ENCODE data around the gene PTX4.

The PTX4 gene

GRCh38 chr16:1528921-1529537 is 40.3 kb upstream of the PTX4 start:
- H3K4me2 ChIP-seq (ENCODE audit: low read depth, low read length, poor library complexity, severe bottlenecking), result no peak overlapping the region
- no peaks in the 10 kb centered on the region for H3F3A ChIP-seq (ENCODE audit: insufficient read depth)
- TF ChIP-seq EZH2phosphoT487 (conservative IDR thresholded peaks at IDR 0.05; ENCODE audit: low read length), result no peak
- TF ChIP-seq CTCF (IDR thresholded peaks at IDR 0.05; ENCODE audit: insufficient read depth, low read length, poor library complexity, severe bottlenecking), result no peak
- H3K9me3 ChIP-seq (ENCODE audit: insufficient read depth, low read length), result no peaks in the 10 kb centered on the region
- no peak overlapping the region for H3K27ac ChIP-seq (ENCODE audit: low read depth, low read length)
- no peak overlapping the region for H3K4me3 ChIP-seq (ENCODE audit: insufficient read depth, low read length, poor library complexity, severe bottlenecking)
- no peak overlapping the region for H3K9ac ChIP-seq (ENCODE audit: low read length)
- no peak overlapping the region for H2AFZ ChIP-seq (ENCODE audit: low read depth, low read length, severe bottlenecking)
- H3K79me2 ChIP-seq (ENCODE audit: insufficient read depth, low read length), result no peaks in the 10 kb centered on the region
- H4K20me1 ChIP-seq (ENCODE audit: low read depth, low read length), result no peaks in the 10 kb centered on the region
- no peaks in the 10 kb centered on the region for H3K27me3 ChIP-seq (ENCODE audit: low read length)
- H3K36me3 ChIP-seq (ENCODE audit: low read length), result no peaks in the 10 kb centered on the region
- no peaks in the 10 kb centered on the region for H3K9me2 ChIP-seq (replicated peaks; ENCODE audit: insufficient read depth, low read length)

- H2AFZ ChIP-seq (ENCODE audit: low read depth, low read length, severe bottlenecking), result no peak overlapping the region
- H3K9me3 ChIP-seq (ENCODE audit: insufficient read depth, low read length), result no peaks in the 10 kb centered on the region
- no peak overlapping the region for H3K4me3 ChIP-seq (ENCODE audit: insufficient read depth, low read length, poor library complexity, severe bottlenecking)
- no peaks in the 10 kb centered on the region for H3K9me2 ChIP-seq (replicated peaks; ENCODE audit: insufficient read depth, low read length)
- H3K79me2 ChIP-seq (ENCODE audit: insufficient read depth, low read length), result no peaks in the 10 kb centered on the region
- no peaks in the 10 kb centered on the region for H3F3A ChIP-seq (ENCODE audit: insufficient read depth)
- H3K4me2 ChIP-seq (ENCODE audit: low read depth, low read length, poor library complexity, severe bottlenecking), result no peak overlapping the region
- TF ChIP-seq CTCF (IDR thresholded peaks at IDR 0.05; ENCODE audit: insufficient read depth, low read length, poor library complexity, severe bottlenecking), result no peak
- H4K20me1 ChIP-seq (ENCODE audit: low read depth, low read length), result no peaks in the 10 kb centered on the region
- no peak overlapping the region for H3K9ac ChIP-seq (ENCODE audit: low read length)
- H3K27me3 ChIP-seq (ENCODE audit: low read length), result no peaks in the 10 kb centered on the region
- H3K36me3 ChIP-seq (ENCODE audit: low read length), result no peaks in the 10 kb centered on the region
- no peak overlapping the region for H3K27ac ChIP-seq (ENCODE audit: low read depth, low read length)
These were observed 39.4 kb upstream of the PTX4 start for GRCh38 chr16:1527836-1528811.

- Histone ChIP-seq H4K20me1 (ENCODE audit: low read depth, low read length) (no peaks in the 10 kb centered on the region), H3K9me3 (ENCODE audit: insufficient read depth, low read length) (no peaks in the 10 kb centered on the region), H3K27me3 (ENCODE audit: low read length) (no peaks in the 10 kb centered on the region), H3K36me3 (ENCODE audit: low read length) (no peaks in the 10 kb centered on the region), H3K79me2 (ENCODE audit: insufficient read depth, low read length) (no peaks in the 10 kb centered on the region), H2AFZ (ENCODE audit: low read depth, low read length, severe bottlenecking) (no peak overlapping the region), H3F3A (ENCODE audit: insufficient read depth) (no peaks in the 10 kb centered on the region), H3K4me3 (ENCODE audit: insufficient read depth, low read length, poor library complexity, severe bottlenecking) (no peak overlapping the region), H3K4me2 (ENCODE audit: low read depth, low read length, poor library complexity, severe bottlenecking) (no peak overlapping the region), H3K9ac (ENCODE audit: low read length) (no peak overlapping the region), H3K9me2 (replicated peaks; ENCODE audit: insufficient read depth, low read length) (no peaks in the 10 kb centered on the region), H3K27ac (ENCODE audit: low read depth, low read length) (no peak overlapping the region)
- TF ChIP-seq CTCF (IDR thresholded peaks at IDR 0.05; ENCODE audit: insufficient read depth, low read length, poor library complexity, severe bottlenecking) (no peak), EZH2phosphoT487 (conservative IDR thresholded peaks at IDR 0.05; ENCODE audit: low read length) (no peak)
These were observed 38.1 kb upstream of the PTX4 start for GRCh38 chr16:1526608-1527555.

Measured in SU-DHL-6 (cell line).